Fibroblast of lung (primary cell): Measurements from ENCODE around the gene P3R3URF.

ENCODE experiments used
- CTCF ChIP-seq, 2 donors: IDR thresholded peaks in 1 of 2; conservative IDR thresholded peaks in 1 of 2; 1 replicate in 1 of 2; 2 replicates in 1 of 2; pipeline ENCODE4 v1.5.1; 2011 to 2012; ENCODE audit warnings: low read length in 2 of 2, control low read depth in 1 of 2, inconsistent platforms in 1 of 2, low read depth in 1 of 2, mild to moderate bottlenecking in 1 of 2
- EZH2 ChIP-seq: IDR thresholded peaks from 2 replicates; pipeline ENCODE4 v1.5.1; 2012; ENCODE audit warnings: low read length, control low read depth, mild to moderate bottlenecking; ENCODE audit errors: missing control alignments

- TF ChIP-seq CTCF (conservative IDR thresholded peaks at IDR 0.05 in 1 of 2, IDR thresholded peaks at IDR 0.05 in 1 of 2; ENCODE audit: low read depth in 1 of 2, low read length in 2 of 2) (no peak), EZH2 (no peak)
These were observed 23.1 kb downstream of the P3R3URF start for GRCh38 chr1:46153228-46153627.
